ENCODE measurements around the gene EPB41L2. TPM values are rescaled to one million over a fixed set of nuclear protein-coding genes. Genes with fewer than 3 reads are reported as not detected.

Gene EPB41L2
- total RNA-seq, 1 experiment from 2014 or later: 106 TPM

DNA sequence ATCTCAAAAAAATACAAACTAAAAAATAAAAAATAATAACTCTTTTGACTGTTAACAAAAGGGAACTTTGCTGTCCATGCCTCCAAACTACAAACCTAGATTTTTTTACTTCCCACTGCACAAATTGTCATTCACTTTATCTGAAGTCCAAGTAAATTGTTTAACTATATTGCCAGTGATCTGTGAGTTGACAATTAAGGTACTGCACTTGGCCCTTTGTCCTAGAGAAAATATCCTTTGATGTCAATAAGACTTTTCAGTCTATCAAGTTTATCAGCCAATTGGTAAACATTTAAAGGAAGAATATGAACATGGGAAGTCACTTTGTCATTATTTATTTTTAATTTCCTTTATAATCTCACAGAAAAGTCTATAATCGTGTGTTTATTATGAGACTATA lies 19.3 kb upstream of the EPB41L2 start:
- no peak for DNase-seq (ENCODE audit: low spot score)
- ChIA-PET POLR2A (no interaction called here), CTCF (no interaction called here)
- peaks cover 19% of the 10 kb centered on the region for H3K36me3 Mint-ChIP-seq
- no peak overlapping the region for H3K4me3 Mint-ChIP-seq
- no peak for ATAC-seq
- H3K9me3 Mint-ChIP-seq: peaks cover 24% of the 10 kb centered on the region
- H3K4me1 Mint-ChIP-seq: no peaks in the 10 kb centered on the region
- TF ChIP-seq, protein P1, sequence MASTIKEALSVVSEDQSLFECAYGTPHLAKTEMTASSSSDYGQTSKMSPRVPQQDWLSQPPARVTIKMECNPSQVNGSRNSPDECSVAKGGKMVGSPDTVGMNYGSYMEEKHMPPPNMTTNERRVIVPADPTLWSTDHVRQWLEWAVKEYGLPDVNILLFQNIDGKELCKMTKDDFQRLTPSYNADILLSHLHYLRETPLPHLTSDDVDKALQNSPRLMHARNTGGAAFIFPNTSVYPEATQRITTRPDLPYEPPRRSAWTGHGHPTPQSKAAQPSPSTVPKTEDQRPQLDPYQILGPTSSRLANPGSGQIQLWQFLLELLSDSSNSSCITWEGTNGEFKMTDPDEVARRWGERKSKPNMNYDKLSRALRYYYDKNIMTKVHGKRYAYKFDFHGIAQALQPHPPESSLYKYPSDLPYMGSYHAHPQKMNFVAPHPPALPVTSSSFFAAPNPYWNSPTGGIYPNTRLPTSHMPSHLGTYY (CRISPR knock-in tag; IDR thresholded peaks at IDR 0.05): no peak
- no peak for TF ChIP-seq FOXK1 (CRISPR knock-in tag; IDR thresholded peaks at IDR 0.05)
- TF ChIP-seq ZNF219 (CRISPR knock-in tag; IDR thresholded peaks at IDR 0.05; ENCODE audit: borderline replicate concordance): no peak
- TF ChIP-seq, protein P2, sequence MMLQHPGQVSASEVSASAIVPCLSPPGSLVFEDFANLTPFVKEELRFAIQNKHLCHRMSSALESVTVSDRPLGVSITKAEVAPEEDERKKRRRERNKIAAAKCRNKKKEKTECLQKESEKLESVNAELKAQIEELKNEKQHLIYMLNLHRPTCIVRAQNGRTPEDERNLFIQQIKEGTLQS (CRISPR knock-in tag; conservative IDR thresholded peaks at IDR 0.05): no peak
- TF ChIP-seq ZNF416 (CRISPR knock-in tag; IDR thresholded peaks at IDR 0.05): no peak
- TF ChIP-seq, protein P3, sequence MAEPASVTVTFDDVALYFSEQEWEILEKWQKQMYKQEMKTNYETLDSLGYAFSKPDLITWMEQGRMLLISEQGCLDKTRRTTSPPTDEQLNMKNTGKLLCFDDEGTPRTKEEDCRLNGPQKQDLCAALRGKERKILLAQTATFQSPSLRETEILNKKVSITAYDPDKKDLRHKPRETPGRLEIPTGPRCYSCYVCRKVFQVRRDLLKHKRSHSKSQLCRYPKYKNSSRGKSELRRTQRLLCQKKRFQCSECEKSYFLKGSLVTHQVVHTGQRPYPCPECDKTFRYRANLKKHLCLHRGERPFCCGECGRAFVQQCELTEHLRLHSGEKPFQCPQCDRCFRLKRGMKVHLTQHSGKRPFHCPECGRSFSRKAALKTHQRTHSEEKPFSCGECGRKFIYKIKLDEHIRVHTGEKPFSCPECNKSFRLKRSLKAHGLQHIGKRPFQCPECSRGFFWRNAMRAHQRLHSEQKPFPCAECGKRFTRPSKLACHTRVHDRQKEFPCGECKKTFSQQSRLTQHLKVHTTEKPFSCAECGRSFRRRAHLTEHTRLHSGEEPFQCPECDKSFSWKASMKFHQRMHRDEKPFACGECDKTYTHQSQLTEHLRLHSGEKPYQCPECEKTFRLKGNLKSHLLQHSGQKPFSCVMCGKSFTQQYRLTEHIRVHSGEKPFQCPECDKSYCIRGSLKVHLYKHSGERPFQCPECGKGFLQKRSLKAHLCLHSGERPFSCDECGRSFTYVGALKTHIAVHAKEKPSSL (CRISPR knock-in tag; conservative IDR thresholded peaks at IDR 0.05): no peak
- TF ChIP-seq, protein P4, sequence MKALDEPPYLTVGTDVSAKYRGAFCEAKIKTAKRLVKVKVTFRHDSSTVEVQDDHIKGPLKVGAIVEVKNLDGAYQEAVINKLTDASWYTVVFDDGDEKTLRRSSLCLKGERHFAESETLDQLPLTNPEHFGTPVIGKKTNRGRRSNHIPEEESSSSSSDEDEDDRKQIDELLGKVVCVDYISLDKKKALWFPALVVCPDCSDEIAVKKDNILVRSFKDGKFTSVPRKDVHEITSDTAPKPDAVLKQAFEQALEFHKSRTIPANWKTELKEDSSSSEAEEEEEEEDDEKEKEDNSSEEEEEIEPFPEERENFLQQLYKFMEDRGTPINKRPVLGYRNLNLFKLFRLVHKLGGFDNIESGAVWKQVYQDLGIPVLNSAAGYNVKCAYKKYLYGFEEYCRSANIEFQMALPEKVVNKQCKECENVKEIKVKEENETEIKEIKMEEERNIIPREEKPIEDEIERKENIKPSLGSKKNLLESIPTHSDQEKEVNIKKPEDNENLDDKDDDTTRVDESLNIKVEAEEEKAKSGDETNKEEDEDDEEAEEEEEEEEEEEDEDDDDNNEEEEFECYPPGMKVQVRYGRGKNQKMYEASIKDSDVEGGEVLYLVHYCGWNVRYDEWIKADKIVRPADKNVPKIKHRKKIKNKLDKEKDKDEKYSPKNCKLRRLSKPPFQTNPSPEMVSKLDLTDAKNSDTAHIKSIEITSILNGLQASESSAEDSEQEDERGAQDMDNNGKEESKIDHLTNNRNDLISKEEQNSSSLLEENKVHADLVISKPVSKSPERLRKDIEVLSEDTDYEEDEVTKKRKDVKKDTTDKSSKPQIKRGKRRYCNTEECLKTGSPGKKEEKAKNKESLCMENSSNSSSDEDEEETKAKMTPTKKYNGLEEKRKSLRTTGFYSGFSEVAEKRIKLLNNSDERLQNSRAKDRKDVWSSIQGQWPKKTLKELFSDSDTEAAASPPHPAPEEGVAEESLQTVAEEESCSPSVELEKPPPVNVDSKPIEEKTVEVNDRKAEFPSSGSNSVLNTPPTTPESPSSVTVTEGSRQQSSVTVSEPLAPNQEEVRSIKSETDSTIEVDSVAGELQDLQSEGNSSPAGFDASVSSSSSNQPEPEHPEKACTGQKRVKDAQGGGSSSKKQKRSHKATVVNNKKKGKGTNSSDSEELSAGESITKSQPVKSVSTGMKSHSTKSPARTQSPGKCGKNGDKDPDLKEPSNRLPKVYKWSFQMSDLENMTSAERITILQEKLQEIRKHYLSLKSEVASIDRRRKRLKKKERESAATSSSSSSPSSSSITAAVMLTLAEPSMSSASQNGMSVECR (CRISPR knock-in tag; IDR thresholded peaks at IDR 0.05; ENCODE audit: borderline replicate concordance): no peak
- TF ChIP-seq, protein P5, sequence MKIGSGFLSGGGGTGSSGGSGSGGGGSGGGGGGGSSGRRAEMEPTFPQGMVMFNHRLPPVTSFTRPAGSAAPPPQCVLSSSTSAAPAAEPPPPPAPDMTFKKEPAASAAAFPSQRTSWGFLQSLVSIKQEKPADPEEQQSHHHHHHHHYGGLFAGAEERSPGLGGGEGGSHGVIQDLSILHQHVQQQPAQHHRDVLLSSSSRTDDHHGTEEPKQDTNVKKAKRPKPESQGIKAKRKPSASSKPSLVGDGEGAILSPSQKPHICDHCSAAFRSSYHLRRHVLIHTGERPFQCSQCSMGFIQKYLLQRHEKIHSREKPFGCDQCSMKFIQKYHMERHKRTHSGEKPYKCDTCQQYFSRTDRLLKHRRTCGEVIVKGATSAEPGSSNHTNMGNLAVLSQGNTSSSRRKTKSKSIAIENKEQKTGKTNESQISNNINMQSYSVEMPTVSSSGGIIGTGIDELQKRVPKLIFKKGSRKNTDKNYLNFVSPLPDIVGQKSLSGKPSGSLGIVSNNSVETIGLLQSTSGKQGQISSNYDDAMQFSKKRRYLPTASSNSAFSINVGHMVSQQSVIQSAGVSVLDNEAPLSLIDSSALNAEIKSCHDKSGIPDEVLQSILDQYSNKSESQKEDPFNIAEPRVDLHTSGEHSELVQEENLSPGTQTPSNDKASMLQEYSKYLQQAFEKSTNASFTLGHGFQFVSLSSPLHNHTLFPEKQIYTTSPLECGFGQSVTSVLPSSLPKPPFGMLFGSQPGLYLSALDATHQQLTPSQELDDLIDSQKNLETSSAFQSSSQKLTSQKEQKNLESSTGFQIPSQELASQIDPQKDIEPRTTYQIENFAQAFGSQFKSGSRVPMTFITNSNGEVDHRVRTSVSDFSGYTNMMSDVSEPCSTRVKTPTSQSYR (CRISPR knock-in tag; IDR thresholded peaks at IDR 0.05): no peak
- TF ChIP-seq OVOL2 (CRISPR knock-in tag; IDR thresholded peaks at IDR 0.05; ENCODE audit: borderline replicate concordance): no peak
- TF ChIP-seq, protein P6, sequence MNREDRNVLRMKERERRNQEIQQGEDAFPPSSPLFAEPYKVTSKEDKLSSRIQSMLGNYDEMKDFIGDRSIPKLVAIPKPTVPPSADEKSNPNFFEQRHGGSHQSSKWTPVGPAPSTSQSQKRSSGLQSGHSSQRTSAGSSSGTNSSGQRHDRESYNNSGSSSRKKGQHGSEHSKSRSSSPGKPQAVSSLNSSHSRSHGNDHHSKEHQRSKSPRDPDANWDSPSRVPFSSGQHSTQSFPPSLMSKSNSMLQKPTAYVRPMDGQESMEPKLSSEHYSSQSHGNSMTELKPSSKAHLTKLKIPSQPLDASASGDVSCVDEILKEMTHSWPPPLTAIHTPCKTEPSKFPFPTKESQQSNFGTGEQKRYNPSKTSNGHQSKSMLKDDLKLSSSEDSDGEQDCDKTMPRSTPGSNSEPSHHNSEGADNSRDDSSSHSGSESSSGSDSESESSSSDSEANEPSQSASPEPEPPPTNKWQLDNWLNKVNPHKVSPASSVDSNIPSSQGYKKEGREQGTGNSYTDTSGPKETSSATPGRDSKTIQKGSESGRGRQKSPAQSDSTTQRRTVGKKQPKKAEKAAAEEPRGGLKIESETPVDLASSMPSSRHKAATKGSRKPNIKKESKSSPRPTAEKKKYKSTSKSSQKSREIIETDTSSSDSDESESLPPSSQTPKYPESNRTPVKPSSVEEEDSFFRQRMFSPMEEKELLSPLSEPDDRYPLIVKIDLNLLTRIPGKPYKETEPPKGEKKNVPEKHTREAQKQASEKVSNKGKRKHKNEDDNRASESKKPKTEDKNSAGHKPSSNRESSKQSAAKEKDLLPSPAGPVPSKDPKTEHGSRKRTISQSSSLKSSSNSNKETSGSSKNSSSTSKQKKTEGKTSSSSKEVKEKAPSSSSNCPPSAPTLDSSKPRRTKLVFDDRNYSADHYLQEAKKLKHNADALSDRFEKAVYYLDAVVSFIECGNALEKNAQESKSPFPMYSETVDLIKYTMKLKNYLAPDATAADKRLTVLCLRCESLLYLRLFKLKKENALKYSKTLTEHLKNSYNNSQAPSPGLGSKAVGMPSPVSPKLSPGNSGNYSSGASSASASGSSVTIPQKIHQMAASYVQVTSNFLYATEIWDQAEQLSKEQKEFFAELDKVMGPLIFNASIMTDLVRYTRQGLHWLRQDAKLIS (CRISPR knock-in tag; IDR thresholded peaks at IDR 0.05; ENCODE audit: borderline replicate concordance): no peak
- TF ChIP-seq, protein P7, sequence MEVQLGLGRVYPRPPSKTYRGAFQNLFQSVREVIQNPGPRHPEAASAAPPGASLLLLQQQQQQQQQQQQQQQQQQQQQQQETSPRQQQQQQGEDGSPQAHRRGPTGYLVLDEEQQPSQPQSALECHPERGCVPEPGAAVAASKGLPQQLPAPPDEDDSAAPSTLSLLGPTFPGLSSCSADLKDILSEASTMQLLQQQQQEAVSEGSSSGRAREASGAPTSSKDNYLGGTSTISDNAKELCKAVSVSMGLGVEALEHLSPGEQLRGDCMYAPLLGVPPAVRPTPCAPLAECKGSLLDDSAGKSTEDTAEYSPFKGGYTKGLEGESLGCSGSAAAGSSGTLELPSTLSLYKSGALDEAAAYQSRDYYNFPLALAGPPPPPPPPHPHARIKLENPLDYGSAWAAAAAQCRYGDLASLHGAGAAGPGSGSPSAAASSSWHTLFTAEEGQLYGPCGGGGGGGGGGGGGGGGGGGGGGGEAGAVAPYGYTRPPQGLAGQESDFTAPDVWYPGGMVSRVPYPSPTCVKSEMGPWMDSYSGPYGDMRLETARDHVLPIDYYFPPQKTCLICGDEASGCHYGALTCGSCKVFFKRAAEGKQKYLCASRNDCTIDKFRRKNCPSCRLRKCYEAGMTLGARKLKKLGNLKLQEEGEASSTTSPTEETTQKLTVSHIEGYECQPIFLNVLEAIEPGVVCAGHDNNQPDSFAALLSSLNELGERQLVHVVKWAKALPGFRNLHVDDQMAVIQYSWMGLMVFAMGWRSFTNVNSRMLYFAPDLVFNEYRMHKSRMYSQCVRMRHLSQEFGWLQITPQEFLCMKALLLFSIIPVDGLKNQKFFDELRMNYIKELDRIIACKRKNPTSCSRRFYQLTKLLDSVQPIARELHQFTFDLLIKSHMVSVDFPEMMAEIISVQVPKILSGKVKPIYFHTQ (CRISPR knock-in tag; IDR thresholded peaks at IDR 0.05): no peak
- TF ChIP-seq, protein P8, sequence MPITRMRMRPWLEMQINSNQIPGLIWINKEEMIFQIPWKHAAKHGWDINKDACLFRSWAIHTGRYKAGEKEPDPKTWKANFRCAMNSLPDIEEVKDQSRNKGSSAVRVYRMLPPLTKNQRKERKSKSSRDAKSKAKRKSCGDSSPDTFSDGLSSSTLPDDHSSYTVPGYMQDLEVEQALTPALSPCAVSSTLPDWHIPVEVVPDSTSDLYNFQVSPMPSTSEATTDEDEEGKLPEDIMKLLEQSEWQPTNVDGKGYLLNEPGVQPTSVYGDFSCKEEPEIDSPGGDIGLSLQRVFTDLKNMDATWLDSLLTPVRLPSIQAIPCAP (CRISPR knock-in tag; IDR thresholded peaks at IDR 0.05): no peak
- TF ChIP-seq NFE2L1 (CRISPR knock-in tag; IDR thresholded peaks at IDR 0.05): no peak
- TF ChIP-seq, protein P9, sequence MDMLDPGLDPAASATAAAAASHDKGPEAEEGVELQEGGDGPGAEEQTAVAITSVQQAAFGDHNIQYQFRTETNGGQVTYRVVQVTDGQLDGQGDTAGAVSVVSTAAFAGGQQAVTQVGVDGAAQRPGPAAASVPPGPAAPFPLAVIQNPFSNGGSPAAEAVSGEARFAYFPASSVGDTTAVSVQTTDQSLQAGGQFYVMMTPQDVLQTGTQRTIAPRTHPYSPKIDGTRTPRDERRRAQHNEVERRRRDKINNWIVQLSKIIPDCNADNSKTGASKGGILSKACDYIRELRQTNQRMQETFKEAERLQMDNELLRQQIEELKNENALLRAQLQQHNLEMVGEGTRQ (CRISPR knock-in tag; IDR thresholded peaks at IDR 0.05): no peak
- TF ChIP-seq, protein P10, sequence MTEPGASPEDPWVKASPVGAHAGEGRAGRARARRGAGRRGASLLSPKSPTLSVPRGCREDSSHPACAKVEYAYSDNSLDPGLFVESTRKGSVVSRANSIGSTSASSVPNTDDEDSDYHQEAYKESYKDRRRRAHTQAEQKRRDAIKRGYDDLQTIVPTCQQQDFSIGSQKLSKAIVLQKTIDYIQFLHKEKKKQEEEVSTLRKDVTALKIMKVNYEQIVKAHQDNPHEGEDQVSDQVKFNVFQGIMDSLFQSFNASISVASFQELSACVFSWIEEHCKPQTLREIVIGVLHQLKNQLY (CRISPR knock-in tag; IDR thresholded peaks at IDR 0.05): no peak
- H3K27ac Mint-ChIP-seq: no peak overlapping the region
- H3K27me3 Mint-ChIP-seq (ENCODE audit: low read depth): peaks cover 4% of the 10 kb centered on the region; the same call in 1 of the 2 replicates
